ENCODE data around the gene ZNF175. TPM values are rescaled to one million over a fixed set of nuclear protein-coding genes. Genes with fewer than 3 reads are reported as not detected.

ZNF175 gene
- total and polyA plus RNA-seq, 9 of the 15 experiments (the other 6 are each of a cell fraction or from before 2014, with no cell fraction given): 3.7 to 37.9 (median 14.0) TPM

DNA sequence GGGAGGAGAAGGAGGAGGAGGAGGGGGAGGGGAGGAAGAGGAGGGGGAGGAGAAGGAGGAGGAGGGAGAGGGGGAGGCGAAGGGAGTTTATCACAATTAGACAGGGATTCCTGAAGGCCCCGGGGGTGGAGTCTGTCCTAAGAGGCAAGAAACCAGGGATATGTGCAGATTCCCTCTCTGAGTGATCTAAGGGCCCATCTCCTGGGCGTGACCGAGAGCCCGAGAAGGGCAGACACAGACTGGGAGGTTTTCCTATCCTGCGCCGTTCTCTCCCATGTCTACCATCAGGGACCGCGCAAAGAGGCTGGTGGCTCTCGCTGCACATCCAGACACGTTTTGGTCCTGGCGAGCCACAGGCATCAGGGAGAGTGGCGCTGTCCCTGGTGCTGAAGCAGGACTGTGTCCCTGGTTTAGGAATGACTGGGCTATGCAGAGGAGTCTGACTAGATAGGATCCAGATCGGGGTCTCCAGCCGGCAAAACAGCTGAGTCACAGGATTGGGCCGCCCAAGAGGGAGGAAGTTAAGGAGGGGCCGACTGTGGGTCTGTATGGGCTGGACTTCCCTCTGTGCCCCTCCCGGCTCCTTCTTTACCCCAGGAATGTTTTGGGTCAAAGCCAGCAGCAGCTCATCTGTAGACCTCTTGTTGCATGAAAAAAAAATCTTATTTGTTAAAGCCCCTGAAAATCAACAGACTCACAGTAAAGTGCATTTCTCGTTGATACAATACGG is 17.9 kb upstream of the ZNF175 start (continued):
- TF ChIP-seq, protein P1, sequence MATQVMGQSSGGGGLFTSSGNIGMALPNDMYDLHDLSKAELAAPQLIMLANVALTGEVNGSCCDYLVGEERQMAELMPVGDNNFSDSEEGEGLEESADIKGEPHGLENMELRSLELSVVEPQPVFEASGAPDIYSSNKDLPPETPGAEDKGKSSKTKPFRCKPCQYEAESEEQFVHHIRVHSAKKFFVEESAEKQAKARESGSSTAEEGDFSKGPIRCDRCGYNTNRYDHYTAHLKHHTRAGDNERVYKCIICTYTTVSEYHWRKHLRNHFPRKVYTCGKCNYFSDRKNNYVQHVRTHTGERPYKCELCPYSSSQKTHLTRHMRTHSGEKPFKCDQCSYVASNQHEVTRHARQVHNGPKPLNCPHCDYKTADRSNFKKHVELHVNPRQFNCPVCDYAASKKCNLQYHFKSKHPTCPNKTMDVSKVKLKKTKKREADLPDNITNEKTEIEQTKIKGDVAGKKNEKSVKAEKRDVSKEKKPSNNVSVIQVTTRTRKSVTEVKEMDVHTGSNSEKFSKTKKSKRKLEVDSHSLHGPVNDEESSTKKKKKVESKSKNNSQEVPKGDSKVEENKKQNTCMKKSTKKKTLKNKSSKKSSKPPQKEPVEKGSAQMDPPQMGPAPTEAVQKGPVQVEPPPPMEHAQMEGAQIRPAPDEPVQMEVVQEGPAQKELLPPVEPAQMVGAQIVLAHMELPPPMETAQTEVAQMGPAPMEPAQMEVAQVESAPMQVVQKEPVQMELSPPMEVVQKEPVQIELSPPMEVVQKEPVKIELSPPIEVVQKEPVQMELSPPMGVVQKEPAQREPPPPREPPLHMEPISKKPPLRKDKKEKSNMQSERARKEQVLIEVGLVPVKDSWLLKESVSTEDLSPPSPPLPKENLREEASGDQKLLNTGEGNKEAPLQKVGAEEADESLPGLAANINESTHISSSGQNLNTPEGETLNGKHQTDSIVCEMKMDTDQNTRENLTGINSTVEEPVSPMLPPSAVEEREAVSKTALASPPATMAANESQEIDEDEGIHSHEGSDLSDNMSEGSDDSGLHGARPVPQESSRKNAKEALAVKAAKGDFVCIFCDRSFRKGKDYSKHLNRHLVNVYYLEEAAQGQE (IDR thresholded peaks at IDR 0.05; ENCODE audit: borderline replicate concordance): peak; percentile 100
- TF ChIP-seq, protein P1 (CRISPR knock-in tag; IDR thresholded peaks at IDR 0.05; ENCODE audit: low read depth): peak; percentile 100
- TF ChIP-seq SPI1 (IDR thresholded peaks at IDR 0.05; ENCODE audit: borderline replicate concordance, low read depth, low read length) (peak; percentile 74; the same call in 1 of the 2 replicates), TCFL5 (CRISPR knock-in tag; conservative IDR thresholded peaks at IDR 0.05) (no peak), MIER1 (IDR thresholded peaks at IDR 0.05; ENCODE audit: low read depth) (peak; percentile 99), ZNF766 (CRISPR knock-in tag; conservative IDR thresholded peaks at IDR 0.05) (peak; percentile 91; the same call in 1 of the 2 replicates), SMARCC2 (IDR thresholded peaks at IDR 0.05; ENCODE audit: low read depth) (peak; percentile 48; the same call in 1 of the 2 replicates), ZNF589 (CRISPR knock-in tag; IDR thresholded peaks at IDR 0.05; ENCODE audit: low read depth) (0 out of 2 replicates have a peak, but pooled peaks have one; percentile 35), ZNF785 (CRISPR knock-in tag; IDR thresholded peaks at IDR 0.05) (no peak), XRCC5 (IDR thresholded peaks at IDR 0.05; ENCODE audit: low read depth, low read length) (peak; percentile 91; the same call in 1 of the 2 replicates), MCM7 (IDR thresholded peaks at IDR 0.05) (no peak)
- TF ChIP-seq, protein P2, sequence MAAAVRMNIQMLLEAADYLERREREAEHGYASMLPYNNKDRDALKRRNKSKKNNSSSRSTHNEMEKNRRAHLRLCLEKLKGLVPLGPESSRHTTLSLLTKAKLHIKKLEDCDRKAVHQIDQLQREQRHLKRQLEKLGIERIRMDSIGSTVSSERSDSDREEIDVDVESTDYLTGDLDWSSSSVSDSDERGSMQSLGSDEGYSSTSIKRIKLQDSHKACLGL (CRISPR knock-in tag; IDR thresholded peaks at IDR 0.05; ENCODE audit: borderline replicate concordance, poor library complexity, severe bottlenecking): peak; percentile 80
- TF ChIP-seq, protein P3, sequence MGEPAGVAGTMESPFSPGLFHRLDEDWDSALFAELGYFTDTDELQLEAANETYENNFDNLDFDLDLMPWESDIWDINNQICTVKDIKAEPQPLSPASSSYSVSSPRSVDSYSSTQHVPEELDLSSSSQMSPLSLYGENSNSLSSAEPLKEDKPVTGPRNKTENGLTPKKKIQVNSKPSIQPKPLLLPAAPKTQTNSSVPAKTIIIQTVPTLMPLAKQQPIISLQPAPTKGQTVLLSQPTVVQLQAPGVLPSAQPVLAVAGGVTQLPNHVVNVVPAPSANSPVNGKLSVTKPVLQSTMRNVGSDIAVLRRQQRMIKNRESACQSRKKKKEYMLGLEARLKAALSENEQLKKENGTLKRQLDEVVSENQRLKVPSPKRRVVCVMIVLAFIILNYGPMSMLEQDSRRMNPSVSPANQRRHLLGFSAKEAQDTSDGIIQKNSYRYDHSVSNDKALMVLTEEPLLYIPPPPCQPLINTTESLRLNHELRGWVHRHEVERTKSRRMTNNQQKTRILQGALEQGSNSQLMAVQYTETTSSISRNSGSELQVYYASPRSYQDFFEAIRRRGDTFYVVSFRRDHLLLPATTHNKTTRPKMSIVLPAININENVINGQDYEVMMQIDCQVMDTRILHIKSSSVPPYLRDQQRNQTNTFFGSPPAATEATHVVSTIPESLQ (CRISPR knock-in tag; IDR thresholded peaks at IDR 0.05): peak; percentile 98
- TF ChIP-seq, protein P4, sequence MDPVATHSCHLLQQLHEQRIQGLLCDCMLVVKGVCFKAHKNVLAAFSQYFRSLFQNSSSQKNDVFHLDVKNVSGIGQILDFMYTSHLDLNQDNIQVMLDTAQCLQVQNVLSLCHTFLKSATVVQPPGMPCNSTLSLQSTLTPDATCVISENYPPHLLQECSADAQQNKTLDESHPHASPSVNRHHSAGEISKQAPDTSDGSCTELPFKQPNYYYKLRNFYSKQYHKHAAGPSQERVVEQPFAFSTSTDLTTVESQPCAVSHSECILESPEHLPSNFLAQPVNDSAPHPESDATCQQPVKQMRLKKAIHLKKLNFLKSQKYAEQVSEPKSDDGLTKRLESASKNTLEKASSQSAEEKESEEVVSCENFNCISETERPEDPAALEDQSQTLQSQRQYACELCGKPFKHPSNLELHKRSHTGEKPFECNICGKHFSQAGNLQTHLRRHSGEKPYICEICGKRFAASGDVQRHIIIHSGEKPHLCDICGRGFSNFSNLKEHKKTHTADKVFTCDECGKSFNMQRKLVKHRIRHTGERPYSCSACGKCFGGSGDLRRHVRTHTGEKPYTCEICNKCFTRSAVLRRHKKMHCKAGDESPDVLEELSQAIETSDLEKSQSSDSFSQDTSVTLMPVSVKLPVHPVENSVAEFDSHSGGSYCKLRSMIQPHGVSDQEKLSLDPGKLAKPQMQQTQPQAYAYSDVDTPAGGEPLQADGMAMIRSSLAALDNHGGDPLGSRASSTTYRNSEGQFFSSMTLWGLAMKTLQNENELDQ (CRISPR knock-in tag; IDR thresholded peaks at IDR 0.05; ENCODE audit: borderline replicate concordance): no peak

Data from K562 (cell line).